CD4-positive, alpha-beta memory T cell (primary cell): ENCODE results near the gene TMEM258. TPM values are rescaled to one million over a fixed set of nuclear protein-coding genes. Genes with fewer than 3 reads are reported as not detected.
A peak's percentile ranks its signal among the peaks of the same experiment; 100 is the strongest.

Source experiments
- CTCF ChIA-PET: fragments of 350-600 bp; sonication (Branson Sonifier 250); formaldehyde crosslinking; loops from one replicate; lab custom pipeline; 2021; ENCODE audit warnings: inconsistent platforms; ENCODE audit not compliant: partially characterized antibody; lab: Charles Lee
- POLR2A ChIA-PET: fragments of 350-600 bp; sonication (Branson Sonifier 250); formaldehyde crosslinking; loops from one replicate; lab custom pipeline; 2021; ENCODE audit not compliant: partially characterized antibody; lab: Charles Lee
- DNase-seq, 5 donors: peaks; one replicate each; pipeline versions ENCODE4 v3.0.0 to v3.0.0-alpha.2; 2020 to 2022; ENCODE audit warnings: mixed read lengths in 1 of 5
- H3K27ac ChIP-seq: one replicate; pipeline ENCODE4 v1.7.0; 2013; ENCODE audit warnings: low read depth, low read length
- H3K27me3 ChIP-seq: 2 replicates; pipeline ENCODE4 v1.7.0; 2013; ENCODE audit warnings: mild to moderate bottlenecking, low read length, moderate library complexity; ENCODE audit not compliant: insufficient read depth
- H3K36me3 ChIP-seq: 2 replicates; pipeline ENCODE4 v1.7.0; 2013; ENCODE audit warnings: mild to moderate bottlenecking, low read length, moderate library complexity; ENCODE audit not compliant: insufficient read depth
- H3K4me1 ChIP-seq: 2 replicates; pipeline ENCODE4 v1.7.0; 2013; ENCODE audit warnings: mild to moderate bottlenecking, low read length, moderate library complexity; ENCODE audit not compliant: insufficient read depth
- H3K4me3 ChIP-seq, 2 donors: one replicate each; pipeline ENCODE4 v1.7.0; 2013; ENCODE audit warnings: low read length in 2 of 2, mild to moderate bottlenecking in 1 of 2
- H3K9me3 ChIP-seq, 2 donors: one replicate each; pipeline ENCODE4 v1.7.0; 2013; ENCODE audit warnings: low read length in 2 of 2, control low read depth in 1 of 2; ENCODE audit not compliant: control insufficient read depth in 1 of 2
- H3K27ac Mint-ChIP-seq, 7 donors: one replicate each; pipeline ENCODE4 v1.8.0; 2020 to 2021; ENCODE audit warnings: mixed read lengths in 7 of 7, mild to moderate bottlenecking in 6 of 7, inconsistent platforms in 3 of 7, moderate library complexity in 3 of 7
- H3K27me3 Mint-ChIP-seq, 2 donors: one replicate each; pipeline ENCODE4 v1.8.0; 2020 to 2021; ENCODE audit warnings: mixed read lengths in 2 of 2
- H3K36me3 Mint-ChIP-seq, 2 donors: one replicate each; pipeline ENCODE4 v1.8.0; 2020 to 2021; ENCODE audit warnings: mixed read lengths in 2 of 2, inconsistent platforms in 1 of 2, mild to moderate bottlenecking in 1 of 2
- H3K4me1 Mint-ChIP-seq, 4 donors: one replicate each; pipeline ENCODE4 v1.8.0; 2020 to 2021; ENCODE audit warnings: mixed read lengths in 4 of 4, mild to moderate bottlenecking in 1 of 4
- H3K4me3 Mint-ChIP-seq, 8 donors: one replicate each; pipeline ENCODE4 v1.8.0; 2020 to 2021; ENCODE audit warnings: mixed read lengths in 8 of 8, mild to moderate bottlenecking in 7 of 8, moderate library complexity in 6 of 8, inconsistent platforms in 3 of 8
- H3K9me3 Mint-ChIP-seq, 8 donors: one replicate each; pipeline ENCODE4 v1.8.0; 2020 to 2021; ENCODE audit warnings: mixed read lengths in 8 of 8, mild to moderate bottlenecking in 5 of 8, inconsistent platforms in 3 of 8, moderate library complexity in 1 of 8
- intact Hi-C: fragments of 100-400 bp; cut with micrococcal nuclease; formaldehyde crosslinking; loops from one replicate; pipeline ENCODE4 v1.15.1; 2023
- polyA plus RNA-seq, 2 donors: library from polyadenylated mRNA; unstranded; fragments of 300-500 nt; fragmentation: Illumina TruSeq; gene quantifications; one replicate each; pipeline ENCODE4 v1.2.3, GENCODE V29; 2021
- total RNA-seq, 2 experiments: library from RNA; stranded (reverse); gene quantifications; one replicate each; pipeline ENCODE4 v1.2.3, GENCODE V29; 2021

Gene TMEM258
- total and polyA plus RNA-seq, 4 experiments from 2014 or later = 113 to 276 (median 152) TPM

DNA sequence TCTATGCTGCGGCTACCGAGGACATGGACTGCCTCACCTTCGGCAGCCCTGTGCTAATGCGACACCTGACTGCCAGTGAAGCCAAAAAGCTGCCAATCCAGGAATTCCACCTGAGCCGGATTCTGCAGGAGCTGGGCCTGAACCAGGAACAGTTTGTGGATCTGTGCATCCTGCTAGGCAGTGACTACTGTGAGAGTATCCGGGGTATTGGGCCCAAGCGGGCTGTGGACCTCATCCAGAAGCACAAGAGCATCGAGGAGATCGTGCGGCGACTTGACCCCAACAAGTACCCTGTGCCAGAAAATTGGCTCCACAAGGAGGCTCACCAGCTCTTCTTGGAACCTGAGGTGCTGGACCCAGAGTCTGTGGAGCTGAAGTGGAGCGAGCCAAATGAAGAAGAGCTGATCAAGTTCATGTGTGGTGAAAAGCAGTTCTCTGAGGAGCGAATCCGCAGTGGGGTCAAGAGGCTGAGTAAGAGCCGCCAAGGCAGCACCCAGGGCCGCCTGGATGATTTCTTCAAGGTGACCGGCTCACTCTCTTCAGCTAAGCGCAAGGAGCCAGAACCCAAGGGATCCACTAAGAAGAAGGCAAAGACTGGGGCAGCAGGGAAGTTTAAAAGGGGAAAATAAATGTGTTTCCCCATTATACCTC, 3.6 kb upstream of the TMEM258 start:
- Mint-ChIP-seq H3K36me3 (peaks cover 0 to 22% of the 10 kb centered on the region in 2 donors), H3K27ac (peak overlapping the region in 1 of 7 donors; percentile 31), H3K27me3 (no peaks in the 10 kb centered on the region), H3K9me3 (no peaks in the 10 kb centered on the region), H3K4me3 (no peak overlapping the region), H3K4me1 (peaks cover 10 to 35% (median 22%) of the 10 kb centered on the region in 4 donors)
- POLR2A ChIA-PET = no interaction called here
- Histone ChIP-seq H3K4me1 (peaks cover 23% of the 10 kb centered on the region), H3K36me3 (no peaks in the 10 kb centered on the region), H3K27ac (no peak overlapping the region), H3K4me3 (no peak overlapping the region), H3K27me3 (no peaks in the 10 kb centered on the region), H3K9me3 (no peaks in the 10 kb centered on the region)
- DNase-seq = no peak
- intact Hi-C loops = no loop called here
- CTCF ChIA-PET = interaction anchor here (0.9 to 10.0 kb wide), 13 partner anchors 19 to 517 kb away, joined by 3 to 169 read pairs (median 7); partner anchors contain the start of gene FADS1

DNA sequence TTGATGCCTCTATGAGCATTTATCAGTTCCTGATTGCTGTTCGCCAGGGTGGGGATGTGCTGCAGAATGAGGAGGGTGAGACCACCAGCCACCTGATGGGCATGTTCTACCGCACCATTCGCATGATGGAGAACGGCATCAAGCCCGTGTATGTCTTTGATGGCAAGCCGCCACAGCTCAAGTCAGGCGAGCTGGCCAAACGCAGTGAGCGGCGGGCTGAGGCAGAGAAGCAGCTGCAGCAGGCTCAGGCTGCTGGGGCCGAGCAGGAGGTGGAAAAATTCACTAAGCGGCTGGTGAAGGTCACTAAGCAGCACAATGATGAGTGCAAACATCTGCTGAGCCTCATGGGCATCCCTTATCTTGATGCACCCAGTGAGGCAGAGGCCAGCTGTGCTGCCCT, 3.1 kb upstream of the TMEM258 start:
- Mint-ChIP-seq H3K27me3 (no peaks in the 10 kb centered on the region), H3K9me3 (no peaks in the 10 kb centered on the region), H3K36me3 (peaks cover 0 to 24% of the 10 kb centered on the region in 2 donors), H3K4me1 (peaks cover 10 to 40% (median 24%) of the 10 kb centered on the region in 4 donors), H3K27ac (peak overlapping the region in 2 of 7 donors; percentile 57 to 62), H3K4me3 (peak overlapping the region in 2 of 8 donors; percentile 35 to 66)
- ChIA-PET CTCF (interaction anchor here (1.3 to 10.0 kb wide), 6 partner anchors 19 to 517 kb away, joined by 3 to 169 read pairs (median 96); partner anchors contain the start of gene FADS1), POLR2A (no interaction called here)
- Histone ChIP-seq H3K36me3 (no peaks in the 10 kb centered on the region), H3K9me3 (no peaks in the 10 kb centered on the region), H3K27ac (no peak overlapping the region), H3K27me3 (no peaks in the 10 kb centered on the region), H3K4me1 (peaks cover 23% of the 10 kb centered on the region), H3K4me3 (no peak overlapping the region)
- DNase-seq = no peak
- intact Hi-C loops = no loop called here

DNA sequence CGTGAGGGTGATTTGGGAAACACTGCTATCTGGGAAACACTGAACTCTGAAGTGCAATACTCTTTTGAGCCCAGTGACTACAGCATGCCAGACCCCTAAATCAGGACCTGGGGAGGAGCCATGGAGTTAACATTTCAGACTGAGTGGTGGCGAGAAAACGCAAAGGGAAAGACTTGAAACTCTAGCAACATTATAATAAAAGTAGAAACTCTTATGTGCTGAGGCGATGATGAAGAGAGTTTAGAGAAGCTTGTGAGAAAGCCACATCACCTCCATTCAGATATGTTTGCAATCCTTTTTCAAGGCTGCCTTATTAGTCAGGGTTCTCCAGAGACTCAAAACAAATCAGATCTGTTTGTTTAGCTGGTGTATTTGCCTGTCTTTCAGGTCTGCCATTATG, 2.2 kb upstream of the TMEM258 start:
- H3K4me1 ChIP-seq = peaks cover 23% of the 10 kb centered on the region
- intact Hi-C loops = loop anchor here (5.0 kb wide), 1 partner anchor 1088 kb away; the partner anchor contains the start of gene SLC3A2
- H3K4me3 ChIP-seq = no peak overlapping the region
- H3K4me1 Mint-ChIP-seq = peaks cover 12 to 47% (median 30%) of the 10 kb centered on the region in 4 donors
- H3K27me3 Mint-ChIP-seq = no peaks in the 10 kb centered on the region
- no peak overlapping the region for H3K27ac ChIP-seq
- peak overlapping the region in 2 of 8 donors; percentile 24 to 30 for H3K4me3 Mint-ChIP-seq
- no peaks in the 10 kb centered on the region for H3K9me3 Mint-ChIP-seq
- DNase-seq = no peak
- peak overlapping the region in 1 of 7 donors; percentile 72 for H3K27ac Mint-ChIP-seq
- peaks cover 7 to 30% of the 10 kb centered on the region in 2 donors for H3K36me3 Mint-ChIP-seq
- ChIA-PET POLR2A (no interaction called here), CTCF (interaction anchor here (1.4 to 10.0 kb wide), 5 partner anchors 20 to 314 kb away, joined by 4 to 169 read pairs (median 96); partner anchors contain the start of gene FADS1)
- H3K9me3 ChIP-seq = no peaks in the 10 kb centered on the region
- H3K27me3 ChIP-seq = no peaks in the 10 kb centered on the region
- peaks cover 8% of the 10 kb centered on the region for H3K36me3 ChIP-seq

DNA sequence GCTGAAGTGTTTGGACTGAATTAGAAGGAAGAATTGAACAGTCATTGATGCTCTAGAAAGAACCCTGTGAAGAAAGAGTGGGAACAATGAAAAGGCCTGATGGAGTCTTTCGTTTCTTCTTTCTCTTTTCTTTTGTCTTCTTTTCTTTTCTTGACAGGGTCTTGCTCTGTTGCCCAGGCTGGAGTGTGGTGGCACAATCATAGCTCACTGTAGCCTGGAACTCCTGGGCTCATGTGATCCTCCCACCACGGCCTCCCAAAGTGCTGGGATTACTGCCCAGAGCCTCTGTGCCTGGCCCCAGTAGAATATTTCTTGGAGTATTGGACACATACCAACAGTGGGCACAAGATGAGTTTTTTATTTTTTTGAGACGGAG, 1.4 kb upstream of the TMEM258 start:
- peak overlapping the region in 5 of 7 donors; percentile 73 to 100 (median 99) for H3K27ac Mint-ChIP-seq
- H3K4me1 Mint-ChIP-seq = peaks cover 12 to 52% (median 31%) of the 10 kb centered on the region in 4 donors
- peak overlapping the region; percentile 98 for H3K27ac ChIP-seq
- H3K9me3 ChIP-seq = no peaks in the 10 kb centered on the region
- peaks cover 16% of the 10 kb centered on the region for H3K36me3 ChIP-seq
- CTCF ChIA-PET = interaction anchor here (0.9 to 10.0 kb wide), 5 partner anchors 21 to 315 kb away, joined by 3 to 169 read pairs (median 95); partner anchors contain the start of gene FADS1
- H3K4me1 ChIP-seq = peaks cover 23% of the 10 kb centered on the region
- H3K27me3 ChIP-seq = no peaks in the 10 kb centered on the region
- no peaks in the 10 kb centered on the region for H3K9me3 Mint-ChIP-seq
- no peak overlapping the region for H3K4me3 ChIP-seq
- peak overlapping the region; percentile 7 to 94 (median 72) for H3K4me3 Mint-ChIP-seq
- intact Hi-C loops = loop anchor here (2.0 to 5.0 kb wide), 2 partner anchors 23 to 1088 kb away; partner anchors contain the start of genes FADS1 and SLC3A2
- no peaks in the 10 kb centered on the region for H3K27me3 Mint-ChIP-seq
- no peak for DNase-seq
- peaks cover 12 to 37% of the 10 kb centered on the region in 2 donors for H3K36me3 Mint-ChIP-seq
- POLR2A ChIA-PET = interaction anchor here (1.1 to 1.7 kb wide), 2 partner anchors 8 to 314 kb away, joined by 3 to 8 read pairs; no protein-coding TSS in a partner anchor

DNA sequence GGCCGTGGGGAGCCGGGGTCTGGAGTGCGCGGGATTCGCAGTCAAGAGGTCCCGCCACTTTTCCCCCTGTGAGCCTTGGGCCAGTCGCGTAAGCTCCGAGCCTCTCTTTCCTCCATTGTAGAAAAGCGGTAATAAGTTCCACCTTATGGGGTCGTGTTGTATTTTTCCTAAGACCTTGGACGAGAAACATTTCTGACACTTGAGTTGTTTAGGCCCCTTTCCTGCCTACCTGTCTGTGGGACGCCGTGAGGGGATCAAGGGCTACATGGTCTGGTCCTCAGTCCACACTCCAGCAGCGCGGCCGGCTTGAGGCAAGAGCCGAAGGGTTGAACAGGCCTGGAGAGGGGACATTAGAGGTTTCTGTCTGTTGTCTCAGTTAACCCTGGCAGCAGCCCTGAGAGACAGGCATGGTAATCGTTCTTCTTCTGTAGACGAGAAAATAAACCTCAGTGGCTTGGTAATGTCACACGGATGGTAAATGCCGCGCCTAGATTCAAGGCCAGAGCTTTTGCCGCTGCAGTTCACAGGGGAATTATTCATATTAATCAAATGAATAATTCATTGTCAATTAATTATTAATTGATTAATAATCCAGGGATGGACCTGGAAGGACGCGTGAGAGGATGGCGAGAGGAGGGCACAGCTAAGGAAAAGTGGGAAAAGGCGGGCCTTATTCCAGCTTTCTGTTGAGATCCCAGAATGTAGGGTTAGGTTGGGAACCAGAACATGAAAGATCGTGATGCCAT, 857 bp upstream of the TMEM258 start:
- peak overlapping the region; percentile 89 to 99 (median 94) for H3K4me3 Mint-ChIP-seq
- H3K4me3 ChIP-seq = peak overlapping the region; percentile 95 to 96
- CTCF ChIA-PET = interaction anchor here (0.9 to 10.0 kb wide), 6 partner anchors 22 to 316 kb away, joined by 3 to 169 read pairs (median 51); partner anchors contain the start of gene FADS1

DNA sequence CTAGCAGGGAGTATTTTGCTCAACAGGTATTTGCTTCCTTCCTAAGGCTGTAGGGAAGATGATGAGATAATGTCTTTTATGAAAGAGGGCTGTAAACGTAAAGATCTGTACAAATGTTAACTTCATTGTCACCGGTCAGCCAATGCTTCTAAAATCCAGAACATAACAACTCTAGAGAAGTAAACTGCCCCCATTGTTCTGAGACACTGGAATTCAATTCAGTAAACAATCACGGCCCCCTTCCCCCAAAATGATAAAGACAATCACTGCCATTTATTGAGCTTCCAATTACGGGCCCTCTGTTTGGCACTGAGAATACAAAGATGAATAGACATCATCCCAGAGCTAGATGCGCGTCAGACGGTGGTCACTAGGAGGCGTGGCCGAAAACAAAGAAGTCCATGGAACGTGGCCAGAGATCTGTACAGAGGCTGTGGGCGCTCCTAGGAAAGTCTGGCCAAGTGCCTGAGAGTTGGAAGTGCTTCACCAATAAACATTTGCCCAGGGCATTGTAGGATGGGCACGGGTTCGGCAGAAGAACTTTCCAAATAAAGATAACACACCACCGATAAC, 576 bp downstream of the TMEM258 start:
- peak overlapping the region; percentile 95 to 96 for H3K4me3 ChIP-seq
- peak overlapping the region; percentile 89 to 99 (median 94) for H3K4me3 Mint-ChIP-seq
- H3K9me3 Mint-ChIP-seq = no peaks in the 10 kb centered on the region
- H3K9me3 ChIP-seq = no peaks in the 10 kb centered on the region
- intact Hi-C loops = loop anchor here (1.0 to 5.0 kb wide), 6 partner anchors 15 to 1090 kb away; partner anchors contain the start of genes DAGLA, FADS1, FTH1 and SLC3A2
- ChIA-PET POLR2A (interaction anchor here (0.6 to 2.5 kb wide), 8 partner anchors 11 to 861 kb away, joined by 3 to 28 read pairs (median 4); partner anchors contain the start of genes FADS1, FADS2, FTH1 and INTS5), CTCF (interaction anchor here (1.5 to 10.0 kb wide), 5 partner anchors 23 to 320 kb away, joined by 4 to 169 read pairs (median 7); partner anchors contain the start of gene FADS1)
- no peaks in the 10 kb centered on the region for H3K27me3 Mint-ChIP-seq
- H3K36me3 ChIP-seq = peaks cover 35% of the 10 kb centered on the region
- peaks cover 15 to 50% of the 10 kb centered on the region in 2 donors for H3K36me3 Mint-ChIP-seq
- no peaks in the 10 kb centered on the region for H3K27me3 ChIP-seq
- peak overlapping the region; percentile 93 to 100 (median 99) for H3K27ac Mint-ChIP-seq
- H3K4me1 ChIP-seq = peaks cover 18% of the 10 kb centered on the region
- peaks cover 8 to 51% (median 28%) of the 10 kb centered on the region in 4 donors for H3K4me1 Mint-ChIP-seq
- peak overlapping the region; percentile 98 for H3K27ac ChIP-seq
- peak in 3 of 5 donors; percentile 38 to 71 (median 49) for DNase-seq

More for the DNA sequence above, 857 bp upstream of the TMEM258 start:
- Mint-ChIP-seq H3K4me1 (peaks cover 12 to 56% (median 31%) of the 10 kb centered on the region in 4 donors), H3K36me3 (peaks cover 15 to 43% of the 10 kb centered on the region in 2 donors), H3K27me3 (no peaks in the 10 kb centered on the region), H3K9me3 (no peaks in the 10 kb centered on the region), H3K27ac (peak overlapping the region; percentile 93 to 100 (median 99))
- DNase-seq = no peak
- intact Hi-C loops = loop anchor here (2.0 to 5.0 kb wide), 2 partner anchors 24 to 1089 kb away; partner anchors contain the start of genes FADS1 and SLC3A2
- peaks cover 22% of the 10 kb centered on the region for H3K36me3 ChIP-seq
- H3K4me1 ChIP-seq = peaks cover 23% of the 10 kb centered on the region
- H3K27me3 ChIP-seq = no peaks in the 10 kb centered on the region
- POLR2A ChIA-PET = interaction anchor here (0.6 to 2.5 kb wide), 9 partner anchors 9 to 1759 kb away, joined by 3 to 28 read pairs (median 5); partner anchors contain the start of genes FADS1, FADS2 and FTH1
- no peaks in the 10 kb centered on the region for H3K9me3 ChIP-seq
- H3K27ac ChIP-seq = peak overlapping the region; percentile 98
